ENCODE data around the gene SMCO3. TPM values are rescaled to one million over a fixed set of nuclear protein-coding genes. Genes with fewer than 3 reads are reported as not detected.

The SMCO3 gene
- total RNA-seq, 1 donor from 2014 or later, result 2.1 TPM

DNA sequence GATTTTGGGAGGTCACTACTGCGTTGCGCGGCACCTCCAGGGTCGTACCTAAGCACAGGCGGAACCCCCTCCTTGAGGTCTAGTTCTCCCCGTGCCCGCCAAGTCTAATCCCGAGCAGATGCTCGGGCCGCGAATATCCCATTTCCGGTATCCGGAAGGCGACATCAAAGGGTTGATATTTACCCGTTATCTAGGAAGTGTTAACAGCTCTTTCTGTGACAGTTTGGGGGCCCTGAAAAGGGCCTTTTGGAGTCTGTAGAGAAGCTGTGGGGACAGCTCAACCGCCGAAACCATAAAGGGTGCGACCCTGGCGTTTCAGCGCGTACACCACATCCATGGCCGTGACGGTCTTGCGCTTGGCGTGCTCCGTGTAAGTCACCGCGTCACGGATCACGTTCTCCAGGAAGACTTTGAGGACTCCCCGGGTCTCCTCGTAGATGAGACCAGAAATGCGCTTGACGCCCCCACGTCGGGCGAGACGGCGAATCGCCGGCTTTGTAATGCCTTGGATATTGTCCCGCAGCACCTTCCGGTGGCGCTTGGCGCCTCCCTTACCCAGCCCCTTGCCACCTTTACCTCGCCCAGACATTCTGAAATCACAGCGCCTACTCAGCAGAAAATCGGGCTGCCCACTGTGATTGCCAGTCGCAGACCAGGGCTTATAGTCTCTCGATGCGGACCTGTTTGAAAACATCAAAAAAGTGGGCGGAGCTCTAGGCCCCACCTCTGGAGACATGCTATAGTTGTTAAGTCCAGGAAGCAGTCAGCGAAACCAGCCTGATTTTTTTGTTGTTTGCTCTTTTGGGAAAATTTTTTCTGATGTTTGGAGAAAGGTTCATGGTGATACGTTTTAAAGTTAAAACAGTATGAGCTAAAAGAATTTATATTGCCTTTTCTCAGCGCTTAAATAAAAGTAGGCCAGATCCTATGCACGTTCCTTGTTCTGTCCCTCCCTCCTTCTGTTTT lies 43.2 kb downstream of the SMCO3 start:
- DNase-seq (ENCODE audit: low spot score in 2 of 2), result peak; percentile 95 to 98
- Histone ChIP-seq H3K27ac (peak overlapping the region; percentile 88 to 98), H3K9me3 (peaks cover 0 to 5% of the 10 kb centered on the region in 2 donors), H3K36me3 (peaks cover 0 to 8% of the 10 kb centered on the region in 2 donors), H3K4me1 (peaks cover 0 to 7% of the 10 kb centered on the region in 2 donors), H3K4me3 (peak overlapping the region; percentile 75 to 81), H3K27me3 (no peaks in the 10 kb centered on the region)
- TF ChIP-seq, protein P1, sequence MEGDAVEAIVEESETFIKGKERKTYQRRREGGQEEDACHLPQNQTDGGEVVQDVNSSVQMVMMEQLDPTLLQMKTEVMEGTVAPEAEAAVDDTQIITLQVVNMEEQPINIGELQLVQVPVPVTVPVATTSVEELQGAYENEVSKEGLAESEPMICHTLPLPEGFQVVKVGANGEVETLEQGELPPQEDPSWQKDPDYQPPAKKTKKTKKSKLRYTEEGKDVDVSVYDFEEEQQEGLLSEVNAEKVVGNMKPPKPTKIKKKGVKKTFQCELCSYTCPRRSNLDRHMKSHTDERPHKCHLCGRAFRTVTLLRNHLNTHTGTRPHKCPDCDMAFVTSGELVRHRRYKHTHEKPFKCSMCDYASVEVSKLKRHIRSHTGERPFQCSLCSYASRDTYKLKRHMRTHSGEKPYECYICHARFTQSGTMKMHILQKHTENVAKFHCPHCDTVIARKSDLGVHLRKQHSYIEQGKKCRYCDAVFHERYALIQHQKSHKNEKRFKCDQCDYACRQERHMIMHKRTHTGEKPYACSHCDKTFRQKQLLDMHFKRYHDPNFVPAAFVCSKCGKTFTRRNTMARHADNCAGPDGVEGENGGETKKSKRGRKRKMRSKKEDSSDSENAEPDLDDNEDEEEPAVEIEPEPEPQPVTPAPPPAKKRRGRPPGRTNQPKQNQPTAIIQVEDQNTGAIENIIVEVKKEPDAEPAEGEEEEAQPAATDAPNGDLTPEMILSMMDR (IDR thresholded peaks at IDR 0.05), result no peak
- intact Hi-C loops (cut with DNase I), result loop anchor here (5.0 to 10.0 kb wide), 5 partner anchors 177 to 1673 kb away; partner anchors contain the start of gene ATF7IP

DNA sequence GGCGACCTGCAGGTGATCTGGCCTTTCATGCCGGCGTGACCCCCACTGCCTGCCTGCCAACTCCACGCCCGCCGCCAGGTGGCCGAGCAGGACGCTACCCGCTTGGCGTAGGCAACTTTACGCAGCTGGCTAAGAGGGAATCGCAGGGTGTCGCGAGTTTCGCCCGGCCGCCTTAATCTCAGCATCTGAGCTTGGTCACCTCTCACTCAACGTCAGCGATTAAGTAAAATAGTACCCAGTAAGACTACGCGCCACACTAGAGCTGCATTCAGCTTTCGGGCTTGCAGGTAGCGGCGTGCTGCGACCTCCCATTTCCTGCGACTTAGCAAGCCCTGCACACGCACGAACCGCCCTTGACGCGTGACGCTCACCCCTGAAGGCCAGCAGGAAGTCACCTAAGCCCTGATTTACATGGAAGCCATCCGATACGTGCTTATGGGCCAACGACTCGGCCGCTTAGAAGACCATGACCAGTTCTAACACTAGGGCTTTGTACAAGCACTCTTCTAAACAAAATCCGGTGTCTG lies 44.0 kb downstream of the SMCO3 start:
- TF ChIP-seq, protein P1 (IDR thresholded peaks at IDR 0.05), result peak; percentile 78 to 93 (median 78)
- intact Hi-C loops (cut with DNase I), result loop anchor here (5.0 to 10.0 kb wide), 5 partner anchors 177 to 1673 kb away; partner anchors contain the start of gene ATF7IP
- peaks cover 0 to 10% of the 10 kb centered on the region in 2 donors for H3K9me3 ChIP-seq
- H3K36me3 ChIP-seq, result peaks cover 0 to 8% of the 10 kb centered on the region in 2 donors
- peaks cover 0 to 7% of the 10 kb centered on the region in 2 donors for H3K4me1 ChIP-seq
- DNase-seq (ENCODE audit: low spot score in 2 of 2), result peak; percentile 41 to 90
- H3K27me3 ChIP-seq, result no peaks in the 10 kb centered on the region
- H3K4me3 ChIP-seq, result peak overlapping the region; percentile 75 to 81
- peak overlapping the region; percentile 88 to 98 for H3K27ac ChIP-seq

DNA sequence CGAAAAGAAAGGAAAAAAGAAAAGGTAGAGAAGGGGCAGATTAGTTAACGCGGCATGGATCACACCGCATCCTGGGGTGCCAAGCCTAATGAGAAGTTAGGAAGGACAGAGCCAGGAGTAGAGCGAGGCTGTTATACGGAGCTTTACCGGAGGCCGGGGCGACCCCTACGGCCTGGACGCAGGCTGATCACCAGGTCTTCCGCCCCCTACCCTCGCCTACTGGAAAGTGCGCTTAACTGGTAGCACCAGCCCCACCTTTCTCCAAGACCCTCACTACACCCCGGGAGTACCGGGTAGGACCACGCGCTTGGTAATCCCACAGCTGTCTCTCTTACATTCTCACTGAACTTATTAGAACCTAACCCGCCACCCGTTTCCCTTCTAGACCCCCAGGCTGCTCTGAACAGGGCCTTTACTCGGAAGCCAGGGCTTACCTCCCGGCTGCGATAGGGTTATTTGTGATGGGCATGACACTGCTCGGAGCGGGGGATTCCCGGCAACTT lies 44.5 kb downstream of the SMCO3 start:
- TF ChIP-seq, protein P1 (IDR thresholded peaks at IDR 0.05), result no peak

DNA sequence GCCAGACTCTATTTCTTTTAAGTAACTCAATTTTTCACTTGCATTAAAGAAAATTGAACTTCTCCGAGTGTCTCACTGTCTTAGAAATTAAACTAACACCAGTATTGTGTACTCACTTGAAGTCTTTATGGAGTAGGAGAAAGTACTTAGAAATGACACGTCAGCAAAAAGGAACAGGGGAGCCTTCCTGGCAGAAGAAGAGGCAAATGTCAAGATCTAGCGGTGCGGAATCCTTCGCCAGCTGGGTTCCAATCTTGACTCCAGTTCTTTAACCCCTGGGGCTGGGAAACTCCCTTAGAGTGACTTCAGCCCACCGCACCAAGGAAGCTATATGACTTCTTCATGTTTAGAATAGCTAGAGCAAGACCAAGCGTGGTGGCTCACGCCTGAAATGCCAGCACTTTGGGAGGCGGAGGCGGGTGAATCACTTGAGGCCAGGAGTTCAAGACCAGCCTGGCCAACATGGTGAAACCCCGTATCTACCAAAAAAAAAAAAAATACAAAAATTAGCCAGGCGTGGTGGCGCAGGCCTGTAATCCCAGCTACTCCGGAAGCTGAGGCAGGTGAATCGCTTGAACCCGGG lies 45.1 kb downstream of the SMCO3 start:
- peak in 1 of 2 donors; percentile 66 for DNase-seq (ENCODE audit: low spot score in 2 of 2)
- H3K27ac ChIP-seq, result peak overlapping the region; percentile 88 to 98

More for the DNA sequence above, 44.5 kb downstream of the SMCO3 start:
- H3K4me3 ChIP-seq, result peak overlapping the region; percentile 75 to 81
- peak overlapping the region; percentile 88 to 98 for H3K27ac ChIP-seq
- peaks cover 0 to 10% of the 10 kb centered on the region in 2 donors for H3K9me3 ChIP-seq
- H3K27me3 ChIP-seq, result no peaks in the 10 kb centered on the region
- peaks cover 0 to 7% of the 10 kb centered on the region in 2 donors for H3K4me1 ChIP-seq
- intact Hi-C loops (cut with DNase I), result no loop called here
- peak in 1 of 2 donors; percentile 70 for DNase-seq (ENCODE audit: low spot score in 2 of 2)
- peaks cover 0 to 8% of the 10 kb centered on the region in 2 donors for H3K36me3 ChIP-seq

More for the DNA sequence above, 45.1 kb downstream of the SMCO3 start:
- TF ChIP-seq, protein P1 (IDR thresholded peaks at IDR 0.05), result no peak
- Histone ChIP-seq H3K27me3 (no peaks in the 10 kb centered on the region), H3K36me3 (peaks cover 0 to 8% of the 10 kb centered on the region in 2 donors), H3K4me1 (peaks cover 0 to 7% of the 10 kb centered on the region in 2 donors), H3K4me3 (peak overlapping the region; percentile 75 to 81), H3K9me3 (peaks cover 0 to 10% of the 10 kb centered on the region in 2 donors)
- intact Hi-C loops (cut with DNase I), result no loop called here
